ENCODE data around the gene LRFN3. TPM values are rescaled to one million over a fixed set of nuclear protein-coding genes. Genes with fewer than 3 reads are reported as not detected.
"Not testable (repeated sequence)": the region's sequence is repeated elsewhere in the genome, so short reads cannot be mapped to it uniquely, and the experiment has no call there.

LRFN3 gene
- total RNA-seq, 1 experiment from 2014 or later = 14.6 TPM

DNA sequence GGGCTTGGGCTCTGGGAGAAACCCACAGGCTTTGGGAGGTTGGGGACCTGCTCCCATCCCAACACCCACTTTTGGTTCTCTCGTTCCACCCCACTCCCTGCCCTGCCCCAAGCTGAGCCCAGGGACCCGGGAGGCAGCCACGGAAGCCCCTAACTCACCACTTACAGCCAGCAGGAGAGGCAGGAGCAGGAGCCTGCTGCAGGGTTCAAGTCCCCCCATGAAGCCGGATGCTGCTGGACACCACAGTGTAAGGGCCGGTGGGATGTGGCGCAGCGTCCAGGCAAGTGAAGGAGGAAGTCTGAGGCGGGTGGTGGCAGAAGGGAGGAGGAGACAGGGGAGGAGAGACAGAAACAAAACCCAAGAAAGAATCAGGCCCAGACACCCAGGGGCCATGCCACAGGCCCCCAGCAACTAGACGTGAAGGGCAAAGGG lies 28.1 kb upstream of the LRFN3 start, which contains the start of gene TYROBP:
Gene TYROBP, minus strand, starts transcription at position 286 of the 432 bp plus-strand sequence. Its CDS starts 67 bp downstream, at position 219.
- Histone ChIP-seq H3K27ac (ENCODE audit: low read depth, low read length, poor library complexity, severe bottlenecking) (no peak within 1 kb of the TSS), H3K36me3 (ENCODE audit: insufficient read depth, low read length, poor library complexity, severe bottlenecking) (no peaks in the 10 kb centered on the region), H3K27me3 (replicated peaks; ENCODE audit: insufficient read depth, low read depth, low read length, poor library complexity) (no peaks in the 10 kb centered on the region), H3K4me3 (ENCODE audit: low read depth, low read length, poor library complexity, severe bottlenecking) (no peak within 1 kb of the TSS), H3K9me3 (ENCODE audit: low read depth, low read length, poor library complexity, severe bottlenecking) (no peaks in the 10 kb centered on the region), H3K4me1 (ENCODE audit: insufficient read depth, low read length, poor library complexity, severe bottlenecking) (peaks cover 10% of the 10 kb centered on the region)
- TF ChIP-seq, protein P1, sequence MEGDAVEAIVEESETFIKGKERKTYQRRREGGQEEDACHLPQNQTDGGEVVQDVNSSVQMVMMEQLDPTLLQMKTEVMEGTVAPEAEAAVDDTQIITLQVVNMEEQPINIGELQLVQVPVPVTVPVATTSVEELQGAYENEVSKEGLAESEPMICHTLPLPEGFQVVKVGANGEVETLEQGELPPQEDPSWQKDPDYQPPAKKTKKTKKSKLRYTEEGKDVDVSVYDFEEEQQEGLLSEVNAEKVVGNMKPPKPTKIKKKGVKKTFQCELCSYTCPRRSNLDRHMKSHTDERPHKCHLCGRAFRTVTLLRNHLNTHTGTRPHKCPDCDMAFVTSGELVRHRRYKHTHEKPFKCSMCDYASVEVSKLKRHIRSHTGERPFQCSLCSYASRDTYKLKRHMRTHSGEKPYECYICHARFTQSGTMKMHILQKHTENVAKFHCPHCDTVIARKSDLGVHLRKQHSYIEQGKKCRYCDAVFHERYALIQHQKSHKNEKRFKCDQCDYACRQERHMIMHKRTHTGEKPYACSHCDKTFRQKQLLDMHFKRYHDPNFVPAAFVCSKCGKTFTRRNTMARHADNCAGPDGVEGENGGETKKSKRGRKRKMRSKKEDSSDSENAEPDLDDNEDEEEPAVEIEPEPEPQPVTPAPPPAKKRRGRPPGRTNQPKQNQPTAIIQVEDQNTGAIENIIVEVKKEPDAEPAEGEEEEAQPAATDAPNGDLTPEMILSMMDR (conservative IDR thresholded peaks at IDR 0.05; ENCODE audit: low read depth, low read length) = no peak
- TF ChIP-seq EZH2 (IDR thresholded peaks at IDR 0.05; ENCODE audit: borderline replicate concordance, low read depth, low read length, poor library complexity, severe bottlenecking) = no peak
- no TSS peak for BruUV-seq (replicated peaks)
- intact Hi-C loops (cut with micrococcal nuclease; ENCODE audit: unreplicated experiment) = no loop called here
- CTCF ChIA-PET = no interaction called here
- POLR2A ChIA-PET (ENCODE audit: low non-redundant PET) = no interaction called here
- no peak for DNase-seq (ENCODE audit: low spot score)

DNA sequence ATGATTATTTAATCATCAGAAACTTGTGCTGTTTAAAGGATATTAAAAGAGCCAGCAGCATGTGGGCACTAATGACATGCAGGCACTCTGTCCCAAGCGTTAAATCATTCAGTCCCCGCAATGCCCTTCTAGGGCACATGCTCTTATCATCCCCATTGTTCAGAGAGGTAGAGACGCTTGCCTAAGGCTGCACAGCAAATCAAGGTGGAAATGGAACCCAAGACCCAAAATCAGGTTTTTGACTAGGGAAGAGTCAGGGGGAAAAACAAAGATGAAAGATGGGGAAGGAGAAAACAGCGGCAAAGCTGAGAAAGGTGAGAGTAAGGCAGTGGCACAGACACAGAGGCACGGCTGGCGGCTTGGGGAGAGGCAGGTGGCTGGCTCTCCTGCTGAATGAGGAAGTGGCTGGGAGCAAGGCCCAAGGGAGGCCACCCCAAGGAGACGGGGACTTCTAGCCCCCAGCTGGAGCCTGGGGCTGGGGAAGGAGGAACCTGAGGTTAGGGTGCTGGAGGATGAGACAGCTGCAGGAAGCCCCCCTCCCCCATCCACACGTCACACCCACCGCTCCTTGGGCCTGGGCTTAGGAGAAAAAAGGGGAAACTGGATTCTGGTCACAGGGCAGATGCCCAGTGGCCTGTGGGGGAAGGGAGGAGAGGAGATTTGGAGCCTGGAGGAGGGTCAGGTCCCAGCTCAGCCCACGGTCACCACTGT lies 27.0 kb upstream of the LRFN3 start:
- no peaks in the 10 kb centered on the region for H3K27me3 ChIP-seq (replicated peaks; ENCODE audit: insufficient read depth, low read depth, low read length, poor library complexity)
- TF ChIP-seq, protein P1 (conservative IDR thresholded peaks at IDR 0.05; ENCODE audit: low read depth, low read length) = no peak
- no peak for TF ChIP-seq EZH2 (IDR thresholded peaks at IDR 0.05; ENCODE audit: borderline replicate concordance, low read depth, low read length, poor library complexity, severe bottlenecking)
- no peaks in the 10 kb centered on the region for H3K9me3 ChIP-seq (ENCODE audit: low read depth, low read length, poor library complexity, severe bottlenecking)
- no TSS peak for BruUV-seq (replicated peaks)
- ChIA-PET CTCF (no interaction called here), POLR2A (ENCODE audit: low non-redundant PET) (no interaction called here)
- H3K4me1 ChIP-seq (ENCODE audit: insufficient read depth, low read length, poor library complexity, severe bottlenecking) = peaks cover under 1% of the 10 kb centered on the region
- no peak overlapping the region for H3K4me3 ChIP-seq (ENCODE audit: low read depth, low read length, poor library complexity, severe bottlenecking)
- H3K27ac ChIP-seq (ENCODE audit: low read depth, low read length, poor library complexity, severe bottlenecking) = no peak overlapping the region
- intact Hi-C loops (cut with micrococcal nuclease; ENCODE audit: unreplicated experiment) = no loop called here
- no peak for DNase-seq (ENCODE audit: low spot score)
- no peaks in the 10 kb centered on the region for H3K36me3 ChIP-seq (ENCODE audit: insufficient read depth, low read length, poor library complexity, severe bottlenecking)

DNA sequence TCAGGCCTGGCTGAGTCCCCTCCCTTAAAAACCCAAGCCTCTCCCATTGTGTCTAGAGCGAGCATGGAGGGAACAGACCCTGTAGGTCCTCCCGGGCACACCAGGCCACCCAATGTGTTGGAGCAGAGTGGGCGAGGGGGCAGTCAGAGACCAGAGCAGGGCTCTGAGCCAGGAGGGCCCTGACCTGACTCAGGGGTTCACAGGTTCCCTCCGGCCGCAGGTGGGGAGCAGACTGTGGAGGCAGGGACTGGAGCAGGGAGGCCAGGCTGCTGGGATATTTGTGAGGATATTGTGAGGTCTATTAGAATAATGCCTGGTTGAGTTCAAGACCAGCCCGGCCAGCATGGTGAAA lies 26.5 kb upstream of the LRFN3 start:
- H3K9me3 ChIP-seq (ENCODE audit: low read depth, low read length, poor library complexity, severe bottlenecking) = no peaks in the 10 kb centered on the region
- intact Hi-C loops (cut with micrococcal nuclease; ENCODE audit: unreplicated experiment) = no loop called here
- TF ChIP-seq EZH2 (IDR thresholded peaks at IDR 0.05; ENCODE audit: borderline replicate concordance, low read depth, low read length, poor library complexity, severe bottlenecking) = no peak
- TF ChIP-seq, protein P1 (conservative IDR thresholded peaks at IDR 0.05; ENCODE audit: low read depth, low read length) = no peak
- POLR2A ChIA-PET (ENCODE audit: low non-redundant PET) = no interaction called here
- no peaks in the 10 kb centered on the region for H3K4me1 ChIP-seq (ENCODE audit: insufficient read depth, low read length, poor library complexity, severe bottlenecking)
- CTCF ChIA-PET = no interaction called here
- no peak overlapping the region for H3K4me3 ChIP-seq (ENCODE audit: low read depth, low read length, poor library complexity, severe bottlenecking)
- BruUV-seq (replicated peaks) = no TSS peak
- H3K27ac ChIP-seq (ENCODE audit: low read depth, low read length, poor library complexity, severe bottlenecking) = no peak overlapping the region
- no peak for DNase-seq (ENCODE audit: low spot score)
- no peaks in the 10 kb centered on the region for H3K27me3 ChIP-seq (replicated peaks; ENCODE audit: insufficient read depth, low read depth, low read length, poor library complexity)
- no peaks in the 10 kb centered on the region for H3K36me3 ChIP-seq (ENCODE audit: insufficient read depth, low read length, poor library complexity, severe bottlenecking)

DNA sequence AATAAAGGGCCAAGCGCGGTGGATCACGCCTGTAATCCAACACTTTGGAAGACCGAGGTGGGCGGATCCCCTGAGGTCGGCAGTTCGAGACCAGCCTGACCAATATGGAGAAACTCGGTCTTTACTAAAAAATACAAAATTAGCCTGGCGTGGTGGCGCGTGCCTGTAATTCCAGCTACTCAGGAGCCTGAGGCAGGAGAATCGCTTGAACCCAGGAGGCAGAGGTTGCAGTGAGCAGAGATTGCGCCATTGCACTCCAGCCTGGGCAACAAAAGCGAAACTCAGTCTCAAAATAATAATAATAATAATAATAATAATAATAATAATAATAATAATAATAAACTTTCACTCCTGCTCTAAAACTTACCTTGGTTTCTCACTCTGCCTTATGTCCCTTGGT lies 25.8 kb upstream of the LRFN3 start:
- BruUV-seq (replicated peaks); H3K4me1 ChIP-seq (ENCODE audit: insufficient read depth, low read length, poor library complexity, severe bottlenecking); DNase-seq (ENCODE audit: low spot score); H3K4me3 ChIP-seq (ENCODE audit: low read depth, low read length, poor library complexity, severe bottlenecking); intact Hi-C loops (cut with micrococcal nuclease; ENCODE audit: unreplicated experiment); CTCF ChIA-PET; H3K36me3 ChIP-seq (ENCODE audit: insufficient read depth, low read length, poor library complexity, severe bottlenecking); POLR2A ChIA-PET (ENCODE audit: low non-redundant PET); H3K9me3 ChIP-seq (ENCODE audit: low read depth, low read length, poor library complexity, severe bottlenecking); H3K27ac ChIP-seq (ENCODE audit: low read depth, low read length, poor library complexity, severe bottlenecking); H3K27me3 ChIP-seq (replicated peaks; ENCODE audit: insufficient read depth, low read depth, low read length, poor library complexity): not testable (repeated sequence)

Data from A673 (cell line).